Muscle layer of colon (tissue), 2 donors: ENCODE results near the gene TSSK3.
"Not testable (repeated sequence)": the region's sequence is repeated elsewhere in the genome, so short reads cannot be mapped to it uniquely, and the experiment has no call there.

Experiments
- H3K27ac ChIP-seq: one replicate; pipeline ENCODE4 v1.7.0; 2013; ENCODE audit warnings: low read depth, mild to moderate bottlenecking, low read length, moderate library complexity
- H3K27me3 ChIP-seq, 2 donors: one replicate each; pipeline ENCODE4 v1.7.0; 2013; ENCODE audit warnings: low read length in 2 of 2, mild to moderate bottlenecking in 2 of 2; ENCODE audit not compliant: insufficient read depth in 2 of 2, control insufficient read depth in 1 of 2
- H3K36me3 ChIP-seq: one replicate; pipeline ENCODE4 v1.7.0; 2013; ENCODE audit warnings: mild to moderate bottlenecking, low read length; ENCODE audit not compliant: insufficient read depth
- H3K4me1 ChIP-seq: one replicate; pipeline ENCODE4 v1.7.0; 2013; ENCODE audit warnings: mild to moderate bottlenecking, low read length; ENCODE audit not compliant: insufficient read depth
- H3K4me3 ChIP-seq, 2 donors: one replicate each; pipeline ENCODE4 v1.7.0; 2013; ENCODE audit warnings: low read length in 2 of 2, low read depth in 1 of 2, mild to moderate bottlenecking in 1 of 2, moderate library complexity in 1 of 2
- H3K9ac ChIP-seq: one replicate; pipeline ENCODE4 v1.7.0; 2013; ENCODE audit warnings: low read length
- H3K9me3 ChIP-seq: one replicate; pipeline ENCODE4 v1.7.0; 2013; ENCODE audit warnings: mild to moderate bottlenecking, low read length
- donor health status: abdominal sarcoma.
- donor health status: Adenocarcinoma of cecum.

Gene TSSK3

GRCh38 chr1:32394141-32394889 is 32.0 kb downstream of the TSSK3 start, which contains the start of gene BSDC1:
BSDC1 (minus strand) TSS chr1:32394441; CDS start chr1:32394414, 27 bp downstream.
- H3K4me3 ChIP-seq = peak within 1 kb of the TSS; percentile 91 to 99
- H3K27ac ChIP-seq = peak within 1 kb of the TSS; percentile 92
- peak within 1 kb of the TSS; percentile 98 for H3K9ac ChIP-seq
- peaks cover 22% of the 10 kb centered on the region for H3K36me3 ChIP-seq
- no peaks in the 10 kb centered on the region for H3K9me3 ChIP-seq
- no peaks in the 10 kb centered on the region for H3K27me3 ChIP-seq
- peaks cover 33% of the 10 kb centered on the region for H3K4me1 ChIP-seq

DNA sequence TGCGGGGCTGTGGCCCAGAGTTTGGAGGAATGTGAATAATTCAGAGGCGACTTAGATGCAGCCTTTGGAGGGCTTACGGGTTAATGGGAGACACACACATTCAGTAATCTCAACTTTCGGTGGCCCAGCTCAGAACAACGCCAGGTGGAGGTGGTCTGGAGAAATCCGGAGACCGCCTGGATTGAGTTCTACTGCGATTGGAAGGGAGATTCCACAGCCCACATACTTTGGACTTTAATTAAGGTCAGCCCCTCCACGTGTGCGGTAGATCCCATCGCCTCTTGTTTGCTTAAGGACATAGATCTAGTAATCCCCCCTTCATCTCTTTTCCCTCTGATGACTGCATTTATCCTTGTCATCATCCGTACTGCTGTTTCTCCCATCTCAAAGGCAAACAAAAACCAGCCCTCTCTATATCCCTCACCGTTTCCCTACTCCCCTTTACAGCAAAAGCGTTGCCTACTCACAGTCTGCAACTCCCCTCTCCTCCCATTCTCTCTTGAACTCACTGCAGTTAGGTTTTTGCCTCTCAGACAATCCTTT is 32.6 kb downstream of the TSSK3 start:
- Histone ChIP-seq H3K36me3 (peaks cover 18% of the 10 kb centered on the region), H3K9ac (peak overlapping the region; percentile 82), H3K27ac (peak overlapping the region; percentile 92), H3K9me3 (no peaks in the 10 kb centered on the region), H3K27me3 (no peaks in the 10 kb centered on the region), H3K4me3 (peak overlapping the region; percentile 91 to 99), H3K4me1 (peaks cover 33% of the 10 kb centered on the region)

DNA sequence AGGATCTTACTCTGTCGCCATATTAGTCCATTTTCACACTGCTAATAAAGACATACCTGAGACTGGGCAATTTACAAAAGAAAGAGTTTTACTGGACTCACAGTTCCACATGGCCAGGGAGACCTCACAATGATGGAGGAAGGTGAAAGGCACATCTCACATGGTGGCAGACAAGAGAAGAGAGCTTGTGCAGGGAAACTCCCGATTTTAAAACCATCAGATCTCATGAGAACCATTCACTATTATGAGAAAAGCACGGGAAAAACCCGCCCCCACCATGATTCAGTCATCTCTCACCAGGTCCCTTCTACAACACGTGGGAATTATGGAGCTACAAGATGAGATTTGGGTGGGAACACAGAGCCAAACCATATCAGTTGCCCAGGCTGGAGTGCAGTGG is 34.2 kb downstream of the TSSK3 start:
- H3K9me3 ChIP-seq, H3K27me3 ChIP-seq, H3K9ac ChIP-seq, H3K4me3 ChIP-seq, H3K27ac ChIP-seq, H3K36me3 ChIP-seq: not testable (repeated sequence)
- peaks cover 19% of the 10 kb centered on the region for H3K4me1 ChIP-seq

- peaks cover 4% of the 10 kb centered on the region for H3K4me1 ChIP-seq
- no peak overlapping the region for H3K4me3 ChIP-seq
- no peaks in the 10 kb centered on the region for H3K9me3 ChIP-seq
- H3K27ac ChIP-seq = no peak overlapping the region
- H3K36me3 ChIP-seq = no peaks in the 10 kb centered on the region
- no peaks in the 10 kb centered on the region for H3K27me3 ChIP-seq
- no peak overlapping the region for H3K9ac ChIP-seq
Measured at GRCh38 chr1:32398401-32398800, 36.1 kb downstream of the TSSK3 start.

DNA sequence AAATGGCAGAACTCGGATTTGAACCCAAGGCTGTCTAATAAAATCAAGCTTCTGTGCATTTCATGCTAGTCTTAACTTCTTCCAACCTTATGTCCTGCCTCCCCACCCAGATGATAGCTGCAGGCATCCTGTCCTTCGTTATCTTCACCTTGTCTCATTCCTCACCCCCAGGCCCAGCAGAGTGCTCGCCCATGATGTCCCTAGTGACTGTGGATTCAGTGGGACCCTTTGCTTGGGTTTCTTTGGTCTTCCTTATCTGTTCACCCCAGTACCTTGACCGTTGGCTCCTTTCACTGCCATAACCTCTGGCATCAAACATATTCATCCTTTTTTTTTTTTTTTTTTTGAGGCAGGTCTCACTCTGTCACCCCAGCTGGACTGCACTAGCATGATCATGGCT is 37.5 kb downstream of the TSSK3 start:
- no peaks in the 10 kb centered on the region for H3K4me1 ChIP-seq
- no peaks in the 10 kb centered on the region for H3K27me3 ChIP-seq
- H3K9me3 ChIP-seq = no peaks in the 10 kb centered on the region
- H3K27ac ChIP-seq = no peak overlapping the region
- no peak overlapping the region for H3K4me3 ChIP-seq
- no peak overlapping the region for H3K9ac ChIP-seq
- H3K36me3 ChIP-seq = no peaks in the 10 kb centered on the region

DNA sequence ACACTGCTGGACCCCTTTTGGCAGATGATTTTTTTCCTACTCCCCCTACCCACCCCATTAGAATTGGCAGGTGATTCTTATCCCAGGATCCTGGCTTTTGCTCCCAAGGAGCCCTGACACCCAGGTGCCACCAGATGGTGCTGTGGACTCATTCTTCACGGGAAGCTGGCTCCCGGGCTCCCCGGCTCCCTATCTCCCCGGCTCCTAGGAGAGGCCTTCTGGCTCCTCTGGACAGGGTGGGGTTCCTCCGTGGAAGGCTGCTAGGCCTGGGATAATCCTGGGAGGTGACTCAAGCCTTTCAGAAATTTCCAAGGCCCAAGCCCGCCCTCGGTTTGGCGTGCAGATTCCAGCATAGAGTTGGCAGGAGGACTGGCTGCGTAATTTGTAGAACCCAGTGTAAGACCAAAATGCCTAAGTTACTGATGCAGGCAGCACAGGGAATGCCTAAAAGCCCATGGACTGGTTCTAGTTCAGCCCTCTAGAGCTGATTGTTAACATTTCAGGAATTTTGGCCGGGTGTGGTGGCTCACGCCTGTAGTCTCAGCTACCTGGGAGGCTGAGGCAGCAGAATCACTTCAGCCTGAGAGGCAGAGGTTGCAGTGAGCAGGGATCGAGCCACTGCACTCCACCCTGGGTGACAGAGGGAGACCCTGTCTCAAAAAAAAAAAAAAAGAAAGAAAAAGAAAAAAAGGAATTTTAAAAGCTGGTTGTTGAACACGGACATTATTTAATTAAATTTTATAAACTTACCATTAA is 38.7 kb downstream of the TSSK3 start:
- no peak overlapping the region for H3K4me3 ChIP-seq
- no peaks in the 10 kb centered on the region for H3K9me3 ChIP-seq
- no peak overlapping the region for H3K9ac ChIP-seq
- no peaks in the 10 kb centered on the region for H3K36me3 ChIP-seq
- no peaks in the 10 kb centered on the region for H3K4me1 ChIP-seq
- H3K27me3 ChIP-seq = no peaks in the 10 kb centered on the region
- no peak overlapping the region for H3K27ac ChIP-seq

GRCh38 chr1:32404946-32405345 is 42.6 kb downstream of the TSSK3 start:
- Histone ChIP-seq H3K27me3 (no peaks in the 10 kb centered on the region), H3K36me3 (no peaks in the 10 kb centered on the region), H3K4me1 (no peaks in the 10 kb centered on the region), H3K4me3 (no peak overlapping the region), H3K9ac (no peak overlapping the region), H3K9me3 (no peaks in the 10 kb centered on the region), H3K27ac (no peak overlapping the region)

DNA sequence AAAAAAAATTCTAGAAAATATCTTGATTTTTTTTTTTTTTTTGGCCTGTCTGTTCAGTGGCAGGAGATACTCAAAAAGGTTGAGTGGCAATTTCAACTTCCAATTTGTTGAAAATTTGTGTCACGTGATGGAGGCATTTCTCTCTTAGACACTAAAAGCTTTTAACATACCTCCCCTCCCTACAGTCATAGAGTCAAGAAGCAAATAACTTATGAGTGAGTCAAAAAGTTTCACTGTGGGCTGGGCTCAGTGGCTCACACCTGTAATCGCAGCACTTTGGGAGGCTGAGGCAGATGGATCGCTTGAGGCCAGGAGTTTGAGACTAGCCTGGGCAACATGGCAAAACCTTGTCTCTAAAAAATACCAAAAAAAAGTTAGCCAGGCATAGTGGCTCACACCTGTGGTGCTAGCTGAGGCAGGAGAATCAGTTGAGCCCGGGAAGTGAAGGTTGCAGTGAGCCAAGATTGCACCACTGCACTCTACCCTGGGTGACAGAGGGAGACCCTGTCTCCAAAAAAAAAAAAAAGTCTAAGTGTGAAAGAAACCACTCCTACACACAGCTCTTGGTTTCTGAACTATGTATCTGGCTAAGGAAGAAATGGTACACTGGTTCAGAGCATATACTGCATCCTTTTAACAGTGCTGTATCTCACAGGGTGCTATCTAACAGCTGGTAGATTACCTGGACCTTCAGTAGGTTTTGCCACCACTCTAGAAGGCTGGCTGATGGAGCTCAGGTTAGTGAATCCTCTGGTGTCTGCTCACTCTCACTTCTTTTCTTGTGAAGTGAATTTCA is 43.5 kb downstream of the TSSK3 start:
- H3K36me3 ChIP-seq = no peaks in the 10 kb centered on the region

GRCh38 chr1:32406629-32407111 is 44.3 kb downstream of the TSSK3 start:
- no peak overlapping the region for H3K27ac ChIP-seq
- no peaks in the 10 kb centered on the region for H3K36me3 ChIP-seq
- H3K27me3 ChIP-seq = no peaks in the 10 kb centered on the region
- H3K9me3 ChIP-seq = no peaks in the 10 kb centered on the region
- H3K4me1 ChIP-seq = no peaks in the 10 kb centered on the region
- no peak overlapping the region for H3K4me3 ChIP-seq
- H3K9ac ChIP-seq = no peak overlapping the region

More for the DNA sequence above, 43.5 kb downstream of the TSSK3 start:
- Histone ChIP-seq H3K27me3 (no peaks in the 10 kb centered on the region), H3K9me3 (no peaks in the 10 kb centered on the region), H3K9ac (no peak overlapping the region), H3K4me1 (no peaks in the 10 kb centered on the region), H3K4me3 (no peak overlapping the region), H3K27ac (no peak overlapping the region)

DNA sequence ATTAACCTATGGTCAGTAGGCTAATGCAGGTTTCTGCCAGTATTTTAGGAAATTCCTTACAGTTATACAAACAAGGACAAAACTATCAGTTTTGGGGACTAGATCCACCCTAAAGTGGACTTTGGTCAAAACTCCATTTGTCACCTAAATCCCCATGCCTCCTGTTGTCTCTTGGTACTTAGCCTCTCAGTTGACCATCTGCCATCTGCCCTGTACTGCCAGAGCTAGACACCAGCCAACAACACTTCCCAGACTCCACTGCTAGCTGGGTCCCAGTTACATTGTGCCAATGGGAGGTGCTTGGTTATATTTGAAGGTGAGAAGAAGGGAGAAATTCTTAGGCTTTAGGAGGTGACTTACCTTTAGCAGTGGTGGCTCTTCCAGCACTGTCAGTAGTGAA is 48.9 kb downstream of the TSSK3 start:
- Histone ChIP-seq H3K27ac (no peak overlapping the region), H3K9me3 (peaks cover 6% of the 10 kb centered on the region), H3K27me3 (no peaks in the 10 kb centered on the region), H3K36me3 (no peaks in the 10 kb centered on the region), H3K4me1 (no peaks in the 10 kb centered on the region), H3K9ac (no peak overlapping the region), H3K4me3 (no peak overlapping the region)
